GM18909 (cell line): ENCODE data around the gene ZNF496.
"Not testable (repeated sequence)": the region's sequence is repeated elsewhere in the genome, so short reads cannot be mapped to it uniquely, and the experiment has no call there.

Experiments used
- ATAC-seq: cut with Tn5 transposase; IDR thresholded peaks from one replicate; pipeline ENCODE4 v1.9.1; 2021; ENCODE audit warnings: mild to moderate bottlenecking; ENCODE audit not compliant: unreplicated experiment, poor library complexity

Gene ZNF496

DNA sequence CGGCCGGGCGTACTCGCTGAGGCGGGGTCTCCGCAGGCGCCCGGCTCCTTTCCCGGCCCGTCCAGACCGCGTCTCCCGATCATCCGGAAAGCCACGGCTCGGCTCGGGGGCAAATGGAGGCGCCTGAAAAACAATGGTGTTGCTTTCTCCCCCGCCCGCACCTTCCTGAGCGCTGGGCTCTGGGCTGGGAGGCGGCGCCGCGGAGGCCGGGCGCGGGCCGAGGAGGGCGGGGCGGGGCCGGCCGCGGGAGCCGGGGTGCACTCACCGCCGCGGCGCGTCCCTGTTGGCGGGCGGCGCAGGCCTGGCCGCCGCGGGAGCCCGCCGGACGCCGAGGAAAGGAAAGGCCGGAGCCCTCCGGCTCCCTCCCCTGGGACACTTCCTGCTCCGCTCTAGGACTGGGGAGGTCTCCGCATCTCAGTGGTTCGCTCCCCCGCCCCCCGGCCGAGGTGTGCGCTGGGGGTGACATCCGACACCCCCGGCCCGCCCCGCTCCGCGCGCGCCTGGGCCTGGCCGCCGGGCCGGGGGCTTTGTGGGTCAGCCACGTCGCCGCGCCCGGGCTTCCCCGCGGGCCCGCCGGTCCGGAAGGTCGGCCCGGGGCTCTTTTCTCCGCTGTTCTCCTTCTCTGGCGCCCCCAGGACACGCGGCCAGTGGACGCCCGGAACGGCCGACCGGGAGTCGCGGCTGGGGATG, at the start of gene ZNF496:
Gene ZNF496, minus strand, starts transcription at position 343 of the 690 bp plus-strand sequence. CDS start 2,289 bp downstream, outside the sequence.
- peak; percentile 63 for ATAC-seq

DNA sequence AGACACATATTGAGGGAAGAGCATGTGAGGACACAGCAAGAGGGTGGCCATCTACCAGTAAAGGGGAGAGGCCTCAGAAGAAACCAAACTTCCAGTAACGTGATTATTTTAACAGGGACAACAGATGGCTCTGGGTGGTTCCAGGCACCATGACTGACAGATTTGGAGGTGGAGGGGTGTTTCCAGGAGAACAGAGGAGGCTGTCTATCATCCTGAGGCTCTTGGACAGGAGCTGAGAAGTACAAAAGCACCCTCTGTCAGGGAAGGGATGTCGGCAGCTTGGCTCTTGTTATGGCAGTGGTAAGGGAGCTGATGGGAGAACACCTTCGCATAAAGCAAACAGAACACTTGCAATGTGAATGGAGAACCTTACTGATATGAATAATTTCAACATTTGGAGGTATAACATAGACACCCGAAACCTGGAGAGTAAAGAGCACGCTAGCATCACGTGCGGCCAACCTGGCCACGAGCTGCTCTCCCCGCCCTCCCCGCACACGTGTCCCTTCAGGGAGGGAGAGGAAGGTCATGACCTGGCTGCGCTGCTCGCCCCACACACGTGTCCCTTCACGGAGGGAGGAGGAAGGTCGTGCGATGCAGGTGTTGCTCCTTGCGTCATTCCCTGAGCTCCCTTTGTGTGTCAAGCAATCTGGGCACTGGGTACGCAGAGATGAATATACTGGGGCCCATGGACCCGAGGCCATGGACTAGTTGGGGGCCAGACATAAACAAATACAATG, 46.8 kb upstream of the ZNF496 start:
- ATAC-seq: no peak

DNA sequence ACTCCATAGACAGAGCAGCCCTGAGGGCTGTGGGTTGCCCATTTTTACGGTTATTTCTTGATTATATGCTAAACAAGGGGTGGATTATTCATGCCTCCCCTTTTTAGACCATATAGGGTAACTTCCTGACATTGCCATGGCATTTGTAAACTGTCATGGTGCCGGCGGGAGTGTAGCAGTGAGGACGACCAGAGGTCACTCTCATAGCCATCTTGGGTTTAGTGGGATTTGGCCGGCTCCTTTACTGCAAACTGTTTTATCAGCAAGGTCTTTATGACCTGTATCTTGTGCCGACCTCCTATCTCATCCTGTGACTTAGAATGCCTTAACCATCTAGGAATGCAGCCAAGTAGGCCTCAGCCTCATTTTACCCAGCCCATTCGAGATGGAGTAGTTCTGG, 46.0 kb upstream of the ZNF496 start:
- ATAC-seq: not testable (repeated sequence)

DNA sequence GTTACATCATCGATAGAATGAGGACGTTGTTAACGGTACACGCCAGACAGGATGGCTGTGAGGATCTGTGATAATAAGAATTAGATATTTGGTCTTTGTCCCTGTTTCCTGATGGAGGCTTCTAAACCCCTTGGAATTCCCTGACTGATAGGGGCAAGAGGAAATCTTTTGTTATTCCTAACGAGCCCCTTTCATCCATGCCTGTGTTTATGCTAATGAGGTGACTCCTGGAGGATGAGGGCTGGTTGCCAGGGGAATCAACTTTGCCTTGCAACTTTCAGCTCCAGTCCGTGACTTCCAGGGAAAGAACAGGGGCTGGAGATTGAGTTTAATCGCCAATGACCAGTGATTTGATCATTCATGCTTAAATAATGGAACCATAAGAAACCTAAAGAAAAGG, 45.0 kb upstream of the ZNF496 start:
- ATAC-seq: no peak

DNA sequence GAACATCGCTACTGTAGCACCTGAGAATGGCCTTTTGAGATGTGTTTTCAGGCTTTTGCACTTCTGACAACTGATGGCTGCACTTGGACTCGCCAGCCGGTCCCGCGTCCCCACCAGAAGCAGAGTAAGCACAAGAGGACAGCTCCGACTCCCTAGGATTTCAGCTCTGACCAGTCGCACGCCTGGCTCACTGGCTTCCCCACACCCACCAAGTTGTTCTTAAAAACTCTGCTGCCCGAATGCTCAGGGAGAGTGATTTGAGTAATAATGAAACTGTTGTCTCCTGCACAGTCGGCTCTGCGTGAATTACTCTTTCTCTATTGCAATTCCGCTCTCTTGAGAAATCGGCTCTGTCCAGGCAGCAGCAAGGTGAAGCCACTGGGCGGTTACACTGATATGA, 44.1 kb upstream of the ZNF496 start:
- no peak for ATAC-seq

DNA sequence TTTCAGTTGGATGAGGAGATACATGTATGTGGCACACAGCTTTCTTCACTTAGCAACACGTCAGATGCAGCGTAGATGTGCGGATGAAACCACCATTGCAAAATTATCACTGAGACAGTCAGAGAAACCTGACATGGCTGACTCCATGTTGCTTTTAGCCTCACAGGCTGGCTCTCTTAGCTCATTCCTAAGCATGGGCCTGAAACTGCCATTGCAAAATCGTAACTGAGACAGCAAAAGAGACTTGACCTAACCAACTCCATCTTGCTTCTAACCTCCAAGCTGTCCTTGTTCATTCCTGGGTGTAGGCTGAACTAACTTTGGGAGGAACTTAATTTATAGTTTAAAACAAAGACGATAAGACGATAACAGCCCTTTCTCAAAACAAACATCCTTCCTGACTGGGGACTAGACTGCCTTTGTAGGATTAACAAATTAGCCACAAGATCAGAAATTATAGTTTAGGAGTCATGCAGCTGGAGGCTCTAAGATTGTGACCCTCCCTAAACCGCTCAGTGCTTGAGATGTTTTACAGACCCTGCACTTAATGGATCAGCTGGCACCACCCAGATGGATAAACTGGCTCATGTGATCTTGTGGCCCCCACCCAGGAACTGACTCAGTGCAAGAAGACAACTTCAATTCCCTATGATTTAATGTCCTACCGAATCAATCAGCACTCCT, 43.1 kb upstream of the ZNF496 start:
- not testable (repeated sequence) for ATAC-seq

DNA sequence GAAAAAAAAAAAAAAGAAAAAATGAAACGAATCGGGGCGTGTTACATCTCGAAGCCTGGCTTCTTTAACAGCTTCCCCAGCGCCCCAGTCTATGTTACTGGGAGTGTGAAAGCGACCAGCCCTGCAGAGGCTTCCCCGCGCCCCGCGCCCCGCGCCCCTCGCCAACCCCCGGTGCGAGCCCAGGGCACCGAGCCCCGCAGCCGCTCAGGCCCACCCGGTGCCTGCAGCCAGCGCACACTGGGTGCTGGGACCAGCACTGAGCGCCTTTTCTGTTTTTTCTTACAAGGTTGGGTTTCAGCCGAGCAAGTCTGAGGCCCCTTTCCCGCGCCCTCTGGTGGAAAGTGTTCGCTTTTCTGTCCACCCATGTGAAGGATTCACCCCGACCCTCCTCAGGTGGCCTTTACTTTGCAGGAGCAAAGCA, 42.1 kb upstream of the ZNF496 start:
- no peak for ATAC-seq

DNA sequence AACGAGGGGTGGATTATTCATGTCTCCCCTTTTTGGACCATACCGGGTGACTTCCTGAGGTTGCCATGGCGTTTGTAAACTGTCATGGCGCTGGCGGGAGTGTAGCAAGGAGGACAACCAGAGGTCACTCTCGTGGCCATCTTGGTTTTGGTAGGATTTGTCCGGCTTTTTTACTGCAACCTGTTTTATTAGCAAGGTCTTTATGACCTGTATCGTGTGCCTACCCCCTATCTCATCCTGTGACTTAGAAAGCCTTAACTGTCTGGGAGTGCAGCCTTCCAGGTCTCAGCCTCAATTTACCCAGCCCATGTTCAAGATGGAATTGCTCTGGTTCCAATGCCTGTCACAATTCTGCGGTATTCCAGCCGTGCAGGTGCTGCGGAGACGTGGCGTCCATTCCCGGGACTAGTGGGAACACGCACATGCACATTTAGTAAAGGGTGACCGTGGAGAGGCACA, 40.2 kb upstream of the ZNF496 start:
- ATAC-seq: no peak

DNA sequence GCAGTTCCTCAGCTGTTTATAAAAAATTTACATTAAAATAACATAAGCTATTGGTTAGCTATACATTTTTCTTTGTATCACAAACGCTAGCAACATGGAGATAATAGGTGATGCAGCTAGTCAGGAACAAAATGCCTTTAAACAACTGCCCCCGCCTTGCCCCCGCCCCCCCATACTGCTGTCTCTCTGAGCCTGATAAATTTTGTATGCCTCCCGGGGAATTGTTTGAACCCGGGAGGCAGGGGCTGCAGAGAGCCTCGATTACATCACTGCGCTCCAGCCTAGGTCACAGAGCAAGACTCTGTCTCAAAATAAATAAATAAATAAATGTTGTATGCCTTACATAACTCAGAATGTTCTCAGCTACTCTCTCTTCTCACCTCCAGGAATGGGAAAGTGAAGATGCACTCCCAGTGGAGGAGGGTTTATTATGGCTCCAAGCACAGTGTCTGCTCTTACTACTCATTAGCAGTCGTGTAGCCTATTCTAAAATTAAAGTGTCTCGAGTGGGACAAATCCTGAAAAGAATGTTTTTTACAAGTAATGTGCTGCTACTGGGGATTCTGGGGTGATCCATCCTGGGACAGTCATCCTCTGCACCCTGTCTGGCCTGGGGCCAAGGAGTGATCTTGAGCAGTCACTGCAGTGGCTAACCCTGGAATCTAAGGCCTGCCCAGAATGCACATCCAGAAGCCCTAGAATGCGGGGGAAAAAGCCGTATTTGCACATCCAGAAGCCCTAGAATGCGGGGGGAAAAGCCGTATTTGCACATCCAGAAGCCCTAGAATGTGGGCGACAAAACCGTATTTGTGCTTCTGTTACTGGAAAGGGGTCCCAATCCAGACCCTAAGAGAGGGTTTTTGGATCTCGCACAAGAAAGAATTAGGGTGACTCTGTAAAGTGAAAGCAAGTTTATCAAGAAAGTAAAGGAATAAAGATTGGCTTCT, 39.4 kb upstream of the ZNF496 start:
- ATAC-seq: no peak

DNA sequence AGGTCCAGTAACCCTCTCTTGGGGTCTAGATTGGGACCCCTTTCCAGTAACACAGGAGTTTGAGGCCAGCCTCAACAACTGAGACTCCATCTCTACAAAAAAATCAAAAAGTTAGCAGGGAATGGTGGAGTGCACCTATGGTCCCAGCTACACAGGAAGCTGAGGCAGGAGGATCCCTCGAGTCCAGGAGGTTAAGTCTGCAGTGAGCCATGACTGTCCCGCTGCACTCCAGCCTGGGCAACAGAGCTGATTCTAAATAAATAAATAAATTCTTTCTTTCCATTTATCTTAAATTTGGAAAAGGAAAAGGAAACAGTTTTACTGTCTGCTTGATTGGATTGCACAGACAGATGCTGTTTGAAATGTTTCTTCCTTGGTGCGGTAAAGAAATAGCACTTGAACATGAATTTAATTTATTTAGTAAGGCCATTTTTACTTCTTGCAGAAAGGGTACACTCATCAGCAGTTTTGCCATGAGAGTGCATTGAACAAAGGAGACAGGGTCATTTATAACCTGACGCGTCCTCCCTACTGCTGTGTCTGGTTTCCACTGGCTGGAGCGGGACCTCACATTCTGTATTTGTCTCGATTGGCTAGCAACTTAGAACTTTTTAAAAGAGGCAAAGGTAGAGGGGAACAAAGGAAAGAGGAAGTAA, 37.0 kb upstream of the ZNF496 start:
- ATAC-seq: no peak

DNA sequence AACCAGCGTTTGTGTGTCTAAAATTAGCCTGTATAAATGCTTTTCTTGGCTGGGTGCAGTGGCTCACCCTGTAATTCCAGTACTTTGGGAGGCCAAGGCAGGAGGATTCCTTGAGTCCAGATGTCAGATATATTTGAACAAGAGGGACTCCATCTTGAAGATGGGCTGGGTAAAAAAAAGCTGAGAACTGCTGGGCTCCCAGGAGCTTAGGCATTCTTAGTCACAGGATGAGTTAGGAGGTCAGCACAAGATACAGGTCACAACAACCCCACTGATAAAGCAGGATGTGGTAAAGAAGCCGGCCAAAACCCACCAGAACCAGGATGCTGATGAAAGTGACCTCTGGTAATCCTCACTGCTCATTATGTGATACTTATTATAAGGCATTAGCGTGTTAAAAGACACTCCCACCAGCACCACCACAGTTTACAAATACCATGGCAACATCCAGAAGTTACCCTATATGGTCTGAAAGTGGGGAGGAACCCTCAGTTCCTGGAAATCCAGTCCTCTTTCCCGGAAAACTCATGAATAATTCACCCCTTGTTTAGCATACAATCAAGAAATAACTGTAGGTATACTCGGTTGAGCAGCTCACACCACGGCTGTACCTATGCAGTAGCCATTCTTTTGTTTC, 36.2 kb upstream of the ZNF496 start:
- no peak for ATAC-seq

DNA sequence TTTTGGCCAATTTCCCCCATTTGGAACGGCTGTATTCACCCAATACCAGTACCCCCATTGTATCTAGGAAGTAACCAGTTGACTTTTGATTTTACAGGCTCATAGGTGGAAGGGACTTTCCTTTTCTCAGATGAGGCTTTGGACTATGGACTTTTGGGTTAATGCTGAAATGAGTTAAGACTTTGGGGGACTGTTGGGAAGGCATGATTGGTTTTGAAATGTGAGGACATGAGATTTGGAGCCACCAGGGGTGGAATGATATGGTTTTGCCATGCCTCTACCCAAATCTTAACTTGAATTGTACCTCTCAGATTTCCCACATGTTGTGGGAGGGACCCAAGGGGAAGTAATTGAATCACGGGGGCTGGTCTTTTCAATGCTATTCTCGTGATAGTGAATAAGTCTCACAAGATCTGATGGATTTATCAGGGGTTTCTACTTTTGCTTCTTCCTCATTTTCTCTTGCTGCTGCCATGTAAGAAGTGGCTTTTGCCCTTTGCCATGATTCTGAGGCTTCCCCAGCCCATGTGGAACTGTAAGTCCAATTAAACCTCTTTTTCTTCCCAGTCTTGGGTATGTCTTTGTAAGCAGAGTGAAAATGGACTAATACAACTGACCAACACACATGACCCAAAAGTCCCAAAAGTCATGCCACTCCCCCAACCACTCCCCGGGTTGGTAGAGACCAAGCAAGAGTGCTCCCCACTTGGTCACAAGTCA, 35.4 kb upstream of the ZNF496 start:
- ATAC-seq: no peak

DNA sequence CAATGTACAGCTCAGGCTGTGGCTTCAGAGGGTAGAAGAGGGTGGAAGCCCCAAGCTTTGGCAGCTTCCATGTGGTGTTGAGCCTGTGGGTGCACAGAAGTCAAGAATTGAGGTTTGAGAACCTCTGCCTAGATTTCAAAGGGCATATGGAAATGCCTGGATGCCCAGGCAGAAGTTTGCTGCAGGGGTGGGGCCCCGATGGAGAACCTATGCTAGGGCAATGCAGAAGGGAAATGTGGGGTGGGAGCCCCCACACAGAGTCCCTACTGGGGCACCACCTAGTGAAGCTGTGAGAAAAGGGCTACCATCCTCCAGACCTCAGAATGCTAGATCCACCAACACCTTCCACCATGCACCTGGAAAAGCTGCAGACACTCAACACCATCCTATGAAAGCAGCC, 34.7 kb upstream of the ZNF496 start:
- not testable (repeated sequence) for ATAC-seq

DNA sequence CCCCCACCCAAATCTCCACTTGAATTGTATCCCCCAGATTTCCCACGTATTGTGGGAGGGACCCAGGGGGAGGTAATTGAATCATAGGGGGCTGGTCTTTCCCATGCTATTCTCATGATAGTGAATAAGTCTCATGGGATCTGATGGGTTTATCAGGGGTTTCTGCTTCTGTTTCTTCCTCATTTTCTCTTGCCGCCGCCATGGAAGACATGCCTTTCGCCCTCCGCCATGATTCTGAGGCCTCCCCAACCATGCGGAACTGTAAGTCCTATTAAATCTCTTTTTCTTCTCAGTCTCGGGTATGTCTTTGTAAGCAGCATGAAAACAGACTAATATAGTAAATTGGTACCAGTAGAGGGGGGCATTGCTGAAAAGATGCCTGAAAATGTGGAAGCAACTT, 33.4 kb upstream of the ZNF496 start:
- no peak for ATAC-seq

DNA sequence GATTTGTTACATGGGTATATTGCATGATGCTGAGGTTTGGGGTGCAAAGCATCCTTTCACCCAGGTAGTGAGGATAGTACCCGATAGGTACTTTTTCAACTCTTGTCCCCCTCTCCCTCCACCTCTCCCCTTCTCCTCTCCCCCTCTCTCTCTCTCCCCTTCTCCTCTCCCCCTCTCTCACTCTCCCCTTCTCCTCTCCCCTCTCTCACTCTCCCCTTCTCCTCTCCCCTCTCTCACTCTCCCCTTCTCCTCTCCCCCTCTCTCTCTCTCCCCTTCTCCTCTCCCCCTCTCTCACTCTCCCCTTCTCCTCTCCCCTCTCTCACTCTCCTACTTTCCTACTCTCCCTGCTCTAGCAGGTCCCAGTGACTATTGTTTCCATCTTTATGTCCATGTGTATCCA, 31.3 kb upstream of the ZNF496 start:
- ATAC-seq: not testable (repeated sequence)

DNA sequence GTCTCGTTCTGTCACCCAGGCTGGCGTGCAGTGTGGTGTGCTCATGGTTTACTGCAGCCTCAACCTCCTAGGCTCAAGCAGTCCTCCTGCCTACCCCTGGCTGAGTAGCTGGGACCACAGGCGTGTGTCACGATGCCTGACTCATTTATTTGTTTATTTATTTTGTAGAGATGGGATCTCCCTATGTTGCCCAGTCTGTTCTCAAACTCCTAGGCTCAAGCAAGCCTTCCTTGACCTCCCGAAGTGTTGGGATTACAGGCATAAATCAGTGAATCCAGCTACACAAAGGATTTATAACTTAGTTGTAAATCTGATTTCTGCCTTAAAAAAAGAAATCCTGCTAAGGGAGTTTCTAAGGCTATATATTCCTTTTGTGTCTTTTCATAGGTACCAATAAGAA, 30.5 kb upstream of the ZNF496 start:
- ATAC-seq: no peak

DNA sequence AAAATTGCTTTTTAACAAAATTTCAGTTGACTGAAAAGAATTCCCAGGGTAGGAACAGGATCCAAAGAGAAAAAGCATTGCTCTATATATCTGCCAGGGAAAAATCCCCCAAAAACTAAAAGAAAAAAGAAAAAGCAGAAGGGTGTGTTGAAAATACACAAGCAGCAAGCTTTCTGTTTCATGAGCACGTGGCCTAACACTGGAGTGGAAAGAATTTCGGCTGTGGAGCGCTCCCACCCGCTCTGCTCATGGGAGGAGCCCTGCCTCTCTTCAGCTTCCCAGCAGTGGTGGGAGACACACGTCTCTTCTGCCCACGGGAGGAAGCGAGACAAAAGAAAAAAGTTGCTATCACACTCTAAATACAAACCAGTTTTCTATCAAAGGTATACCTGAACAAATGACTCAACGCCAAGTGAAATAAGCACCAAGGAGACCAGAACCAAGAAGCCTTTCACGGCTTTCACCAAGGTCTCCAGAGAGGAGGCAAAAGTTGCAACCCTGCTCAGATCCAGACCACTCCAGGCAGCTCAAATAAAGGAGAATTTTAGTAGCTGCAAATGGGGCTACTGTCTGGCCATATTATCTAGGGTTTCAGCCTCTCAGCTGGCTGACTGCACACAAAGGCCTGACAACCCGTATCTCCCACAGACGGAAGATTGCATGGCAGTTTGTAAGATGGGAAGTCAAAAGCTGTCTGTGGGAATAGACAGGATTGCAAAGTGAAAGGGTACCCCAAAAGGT, 29.5 kb upstream of the ZNF496 start:
- ATAC-seq: no peak
